K562 (cell line): ENCODE measurements around the gene FARP2. TPM values are rescaled to one million over a fixed set of nuclear protein-coding genes. Genes with fewer than 3 reads are reported as not detected.

ENCODE experiments used
- ATAC-seq: fragments of 200-7000 bp; cut with Tn5 transposase; 3 replicates; pipeline ENCODE4 v1.9.1; 2020; ENCODE audit warnings: moderate library complexity
- BruUV-seq: library from RNA; stranded (reverse); fragments of 400-500 nt; replicated peaks from 2 replicates; lab custom pipeline; 2021; lab: Mats Ljungman, UMichigan
- CTCF ChIA-PET: fragments of 300-600 bp; formaldehyde crosslinking; extraction: SDS; loops from one replicate; lab custom pipeline; 2021; ENCODE audit warnings: low intra/inter-chr PET ratio; lab: Yijun Ruan, JAX
- POLR2A ChIA-PET: fragments of 300-600, 350-650 bp; sonication (Branson Sonifier 250); formaldehyde crosslinking; extraction: SDS; loops from one replicate; lab custom pipeline; 2021; ENCODE audit warnings: antibody characterized with exemption, inconsistent platforms; lab: Yijun Ruan, JAX
- DNase-seq, 4 experiments: peaks; one replicate each; pipeline versions ENCODE4 v3.0.0 to v3.0.0-alpha.2; 2011 to 2018; ENCODE audit warnings: low spot score in 3 of 4, mixed read lengths in 3 of 4; ENCODE audit errors: extremely low read depth in 1 of 4
- FAIRE-seq: peaks from 2 replicates; lab custom pipeline; 2011; peaks lifted over from hg19 to GRCh38; lab: Jason Lieb, UNC
- H2AFZ ChIP-seq: 2 replicates; pipeline ENCODE4 v1.6.0; 2011; ENCODE audit warnings: low read depth, low read length, control low read depth, inconsistent platforms
- H3K27ac ChIP-seq: fragments of 200-600 bp; 3 replicates; pipeline ENCODE4 v1.8.0; 2011; ENCODE audit warnings: low read depth, mild to moderate bottlenecking, control low read depth, inconsistent platforms, low read length, moderate library complexity, mixed read lengths; ENCODE audit errors: extremely low read depth
- H3K27me3 ChIP-seq, 2 experiments: fragments of 300-600 bp in 1 of 2; 2 replicates in 1 of 2; 3 replicates in 1 of 2; pipeline versions ENCODE4 v1.6.0 to v1.8.0; 2011; ENCODE audit warnings: inconsistent platforms in 2 of 2, low read length in 2 of 2, mild to moderate bottlenecking in 1 of 2, mixed read lengths in 1 of 2, moderate library complexity in 1 of 2; ENCODE audit not compliant: control insufficient read depth in 2 of 2, insufficient read depth in 2 of 2
- H3K36me3 ChIP-seq: fragments of 300-600 bp; 3 replicates; pipeline ENCODE4 v1.8.0; 2011; ENCODE audit warnings: mild to moderate bottlenecking, low read length, inconsistent platforms; ENCODE audit not compliant: control insufficient read depth, insufficient read depth
- H3K4me1 ChIP-seq, 2 experiments: fragments of 200-600 bp in 1 of 2; replicated peaks in 1 of 2; 2 replicates in 1 of 2; 3 replicates in 1 of 2; pipeline versions ENCODE4 v1.5.1 to v1.8.0; 2011; ENCODE audit warnings: inconsistent platforms in 2 of 2, low read length in 2 of 2, mild to moderate bottlenecking in 1 of 2, mixed read lengths in 1 of 2, moderate library complexity in 1 of 2; ENCODE audit not compliant: control insufficient read depth in 2 of 2, insufficient read depth in 2 of 2
- H3K4me2 ChIP-seq: 2 replicates; pipeline ENCODE4 v1.6.1; 2011; ENCODE audit warnings: low read length, control low read depth, inconsistent platforms, mixed read lengths; ENCODE audit not compliant: insufficient read depth
- H3K4me3 ChIP-seq: fragments of 200-600 bp; sonication (generic), shearing (Covaris generic); 2 replicates; pipeline ENCODE4 v1.5.1; 2016; ENCODE audit warnings: control low read depth, inconsistent platforms
- H3K79me2 ChIP-seq: fragments of 200-600 bp; 3 replicates; pipeline ENCODE4 v1.8.0; 2011; ENCODE audit warnings: low read length, inconsistent platforms; ENCODE audit not compliant: control insufficient read depth, insufficient read depth
- H3K9ac ChIP-seq, 2 experiments: 2 replicates each; pipeline versions ENCODE4 v1.6.0 to v1.6.1; 2011; ENCODE audit warnings: low read depth in 2 of 2, low read length in 2 of 2, control low read depth in 1 of 2, inconsistent platforms in 1 of 2, mild to moderate bottlenecking in 1 of 2, mixed read lengths in 1 of 2; ENCODE audit not compliant: insufficient read depth in 1 of 2
- H3K9me1 ChIP-seq: one replicate; pipeline ENCODE4 v1.6.0; 2011; ENCODE audit warnings: inconsistent platforms, mild to moderate bottlenecking, low read length, moderate library complexity; ENCODE audit not compliant: control insufficient read depth, insufficient read depth
- H3K9me3 ChIP-seq: replicated peaks from 2 replicates; pipeline ENCODE4 v1.5.1; 2011; ENCODE audit warnings: low read depth, low read length, inconsistent platforms; ENCODE audit not compliant: control insufficient read depth, insufficient read depth
- H4K20me1 ChIP-seq: replicated peaks from 2 replicates; pipeline ENCODE4 v1.6.1; 2011; ENCODE audit warnings: low read length, inconsistent platforms, mixed read lengths; ENCODE audit not compliant: control insufficient read depth, insufficient read depth
- HINFP ChIP-seq: fragments of 450-650 bp; conservative IDR thresholded peaks from 2 replicates; pipeline ENCODE4 v1.6.1; 2016; ENCODE audit warnings: missing genetic modification characterization, low read depth, mild to moderate bottlenecking, control low read depth, missing compliant biosample characterization
- TSC22D4 ChIP-seq: fragments of 450-650 bp; IDR thresholded peaks from 2 replicates; pipeline ENCODE4 v1.6.1; 2016; ENCODE audit warnings: missing genetic modification characterization, missing biosample characterization, control low read depth
- ZNF407 ChIP-seq: fragments of 450-650 bp; IDR thresholded peaks from 2 replicates; pipeline ENCODE4 v1.6.1; 2016; ENCODE audit warnings: low read depth
- ZNF507 ChIP-seq: conservative IDR thresholded peaks from 2 replicates; pipeline ENCODE4 v1.6.1; 2017; ENCODE audit warnings: missing genetic modification characterization, missing compliant biosample characterization
- WGBS: fragments of 100-300 bp; shearing (Covaris generic); methylation state at CpG from one replicate; pipeline ENCODE4 v1.1.6; 2016; ENCODE audit warnings: low coverage, mixed read lengths; ENCODE audit not compliant: insufficient coverage; ENCODE audit errors: missing lambda C conversion rate; 5-methylcytosine and 5-hydroxymethylcytosine counted together
- in situ Hi-C: fragments of 300-500 bp; cut with MboI; formaldehyde crosslinking; loops from 4 replicates; pipeline ENCODE4 v1.15.0; 2018; ENCODE audit warnings: inconsistent platforms, mixed read lengths
- intact Hi-C: fragments of 100-400 bp; cut with micrococcal nuclease; formaldehyde crosslinking; loops from 2 replicates; pipeline ENCODE4 v1.14.2; 2022
- polyA plus RNA-seq, 8 experiments: library from polyadenylated mRNA; depleted of rRNA in 4 of 8; stranded (reverse) in 5 of 8; unstranded in 3 of 8; fragments of >200 nt; fragmentation: Nextera tagmentation in 2 of 8; fragmentation: Illumina TruSeq in 1 of 8; extraction: Ambion mirVana in 2 of 8; extraction: Trizol in 1 of 8; gene quantifications; 2 replicates each; pipeline versions ENCODE4 v1.2.1 to v1.2.3, GENCODE V29; 2011 to 2014; ENCODE audit warnings: inconsistent platforms in 1 of 8, missing spikeins in 1 of 8
- total RNA-seq, 7 experiments: library from RNA; depleted of rRNA in 6 of 7; stranded (reverse); fragments of >200 nt in 6 of 7; fragmentation: Illumina TruSeq in 2 of 7; extraction: Trizol in 2 of 7; gene quantifications; 2 replicates each; pipeline versions ENCODE4 v1.2.1 to v1.2.3, GENCODE V29; 2011 to 2021; ENCODE audit warnings: low replicate concordance in 1 of 7

Gene FARP2
- total and polyA plus RNA-seq, 9 of the 15 experiments (the other 6 are each of a cell fraction or from before 2014, with no cell fraction given), result 4.1 to 38.1 (median 21.1) TPM

GRCh38 chr2:241501551-241501950, 145.5 kb downstream of the FARP2 start:
- Histone ChIP-seq H3K9me3 (no peaks in the 10 kb centered on the region), H3K4me2 (no peak overlapping the region), H3K27ac (no peak overlapping the region), H3K4me3 (no peak overlapping the region), H3K4me1 (peaks cover 2 to 17% of the 10 kb centered on the region in 2 experiments; a peak in 4 of 5 replicates), H4K20me1 (no peaks in the 10 kb centered on the region), H3K36me3 (peaks cover 68% of the 10 kb centered on the region; the same call in 2 of the 3 replicates), H3K9me1 (peaks cover 3% of the 10 kb centered on the region), H3K9ac (no peak overlapping the region), H3K79me2 (peaks cover 32% of the 10 kb centered on the region), H2AFZ (no peak overlapping the region), H3K27me3 (no peaks in the 10 kb centered on the region)
- intact Hi-C loops, result no loop called here
- no TSS peak for BruUV-seq
- ChIA-PET CTCF (no interaction called here), POLR2A (no interaction called here)
- 92% methylated on average over 10 of the region's 17 CpGs for WGBS
- TF ChIP-seq ZNF507 (tag) (no peak), TSC22D4 (tag) (no peak), HINFP (tag) (no peak), ZNF407 (no peak)
- DNase-seq (no peak), ATAC-seq (no peak), FAIRE-seq (no peak)
- in situ Hi-C loops, result no loop called here
